Measurements from ENCODE around the gene ZNF189.

DNA sequence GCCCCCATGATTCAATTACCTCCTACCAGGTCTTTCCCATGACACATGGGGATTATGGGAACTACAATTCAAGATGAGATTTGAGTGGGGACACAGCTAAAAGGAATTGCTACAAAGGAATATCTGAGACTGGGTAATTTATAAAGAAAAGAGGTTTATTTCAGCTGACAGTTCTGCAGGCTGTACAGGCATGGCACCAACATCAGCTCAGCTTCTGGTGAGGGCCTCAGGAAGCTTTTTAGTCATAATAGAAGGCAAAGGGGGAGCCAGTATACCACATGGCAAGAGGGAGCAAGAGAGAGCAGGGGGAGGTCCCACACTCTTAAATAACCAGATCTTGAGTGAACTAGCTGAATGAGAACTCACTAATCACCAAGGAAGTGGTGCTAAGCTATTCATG is 48.1 kb downstream of the ZNF189 start:
- TF ChIP-seq POLR2AphosphoS5 (IDR thresholded peaks at IDR 0.05; ENCODE audit: low read depth, low read length) (no peak), PAX5 (IDR thresholded peaks at IDR 0.05; ENCODE audit: insufficient read depth, low read length, severe bottlenecking) (no peak), TAF1 (IDR thresholded peaks at IDR 0.05; ENCODE audit: low read depth, low read length) (no peak), POLR2A (IDR thresholded peaks at IDR 0.05; ENCODE audit: low read depth, low read length) (no peak)

Measured in GM12891 (cell line).